Mesendoderm (in vitro differentiated cells): ENCODE data around the gene CD177.
"Not testable (repeated sequence)": the region's sequence is repeated elsewhere in the genome, so short reads cannot be mapped to it uniquely, and the experiment has no call there.

Experiments used
- DNase-seq: peaks from one replicate; pipeline ENCODE4 v3.0.0; 2013
- H2AK5ac ChIP-seq: 2 replicates; pipeline ENCODE4 v1.6.1; 2013; ENCODE audit warnings: low read length, inconsistent platforms
- H2BK120ac ChIP-seq: 2 replicates; pipeline ENCODE4 v1.6.1; 2013; ENCODE audit warnings: low read depth, mild to moderate bottlenecking, low read length, moderate library complexity, mixed read lengths
- H2BK15ac ChIP-seq: replicated peaks from 2 replicates; pipeline ENCODE4 v1.6.1; 2013; ENCODE audit warnings: low read depth, mild to moderate bottlenecking, moderate library complexity
- H2BK5ac ChIP-seq: 2 replicates; pipeline ENCODE4 v1.6.1; 2013; ENCODE audit warnings: low read length, inconsistent platforms
- H3K18ac ChIP-seq: 2 replicates; pipeline ENCODE4 v1.6.1; 2013; ENCODE audit warnings: mild to moderate bottlenecking, low read length, mixed read lengths
- H3K23ac ChIP-seq: one replicate; pipeline ENCODE4 v1.6.1; 2013; ENCODE audit warnings: low read length
- H3K27ac ChIP-seq: 2 replicates; pipeline ENCODE4 v1.5.1; 2013; ENCODE audit warnings: low read depth, mild to moderate bottlenecking, inconsistent platforms, low read length, moderate library complexity
- H3K27me3 ChIP-seq: 2 replicates; pipeline ENCODE4 v1.6.1; 2013; ENCODE audit warnings: low read length, control low read depth, mild to moderate bottlenecking, inconsistent platforms; ENCODE audit not compliant: insufficient read depth, poor library complexity
- H3K36me3 ChIP-seq: 2 replicates; pipeline ENCODE4 v1.6.1; 2013; ENCODE audit warnings: low read length, inconsistent platforms; ENCODE audit not compliant: control insufficient read depth, insufficient read depth
- H3K4ac ChIP-seq: one replicate; pipeline ENCODE4 v1.6.1; 2013; ENCODE audit warnings: low read depth, mild to moderate bottlenecking, low read length, moderate library complexity
- H3K4me1 ChIP-seq: 2 replicates; pipeline ENCODE4 v1.6.1; 2013; ENCODE audit warnings: low read depth, low read length, inconsistent platforms; ENCODE audit not compliant: control insufficient read depth
- H3K4me2 ChIP-seq: 2 replicates; pipeline ENCODE4 v1.6.1; 2013; ENCODE audit warnings: low read length
- H3K4me3 ChIP-seq: 2 replicates; pipeline ENCODE4 v1.5.1; 2013; ENCODE audit warnings: mild to moderate bottlenecking, low read length
- H3K56ac ChIP-seq: one replicate; pipeline ENCODE4 v1.6.1; 2013; ENCODE audit warnings: low read length
- H3K79me1 ChIP-seq: 2 replicates; pipeline ENCODE4 v1.6.1; 2013; ENCODE audit warnings: low read length, inconsistent platforms
- H3K79me2 ChIP-seq: 2 replicates; pipeline ENCODE4 v1.6.1; 2013; ENCODE audit warnings: mild to moderate bottlenecking, low read length; ENCODE audit not compliant: control insufficient read depth, insufficient read depth
- H3K9ac ChIP-seq: 2 replicates; pipeline ENCODE4 v1.6.1; 2013; ENCODE audit warnings: low read length, inconsistent platforms
- H4K5ac ChIP-seq: one replicate; pipeline ENCODE4 v1.6.1; 2013; ENCODE audit warnings: low read length
- H4K8ac ChIP-seq: one replicate; pipeline ENCODE4 v1.6.1; 2013; ENCODE audit warnings: low read depth, mild to moderate bottlenecking, control low read depth, low read length, moderate library complexity
- WGBS: extraction: QIAGEN DNeasy Blood & Tissue Kit; methylation state at CpG from one replicate; pipeline ENCODE4 v1.1.7; 2013; ENCODE audit warnings: low lambda C conversion rate, missing lambda C conversion rate; ENCODE audit not compliant: insufficient coverage; ENCODE audit errors: extremely low coverage; 5-methylcytosine and 5-hydroxymethylcytosine counted together

Gene CD177

GRCh38 chr19:43362179-43362578 is 8.7 kb downstream of the CD177 start:
- H3K9ac ChIP-seq: no peak overlapping the region
- WGBS: no CpG with 5 or more reads among the region's 8 CpGs

DNA sequence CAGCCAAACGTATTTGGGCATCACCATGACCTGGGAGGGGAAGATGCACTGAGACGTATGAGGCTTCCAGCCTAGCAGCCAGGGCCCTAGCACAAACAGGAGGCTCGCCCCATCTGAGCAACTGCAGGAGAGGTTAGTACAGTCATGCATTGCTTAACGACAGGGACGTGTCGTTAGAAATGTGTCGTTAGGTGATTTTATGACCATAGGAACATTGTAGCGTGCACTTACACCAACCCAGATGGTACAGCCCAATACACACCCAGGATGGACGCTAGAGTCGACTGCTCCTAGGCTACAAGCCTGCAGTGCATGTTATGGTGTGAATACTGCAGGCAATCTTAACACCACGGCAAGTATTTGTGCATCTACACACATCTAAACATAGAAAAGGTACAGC is 9.3 kb downstream of the CD177 start:
- Histone ChIP-seq H3K4ac (no peak overlapping the region), H3K79me2 (no peaks in the 10 kb centered on the region), H3K27ac (no peak overlapping the region), H3K56ac (no peak overlapping the region), H3K36me3 (no peaks in the 10 kb centered on the region), H2AK5ac (no peak overlapping the region), H3K27me3 (no peaks in the 10 kb centered on the region), H3K23ac (no peak overlapping the region), H4K8ac (no peak overlapping the region), H3K79me1 (no peaks in the 10 kb centered on the region), H3K4me3 (no peak overlapping the region), H3K18ac (no peak overlapping the region), H4K5ac (no peak overlapping the region), H2BK15ac (no peak overlapping the region), H3K9ac (no peak overlapping the region), H3K4me2 (no peak overlapping the region), H2BK120ac (no peak overlapping the region), H3K4me1 (no peaks in the 10 kb centered on the region), H2BK5ac (no peak overlapping the region)
- no CpG with 5 or more reads among the region's 11 CpGs for WGBS
- no peak for DNase-seq

More at GRCh38 chr19:43362179-43362578, 8.7 kb downstream of the CD177 start:
- no peaks in the 10 kb centered on the region for H3K36me3 ChIP-seq
- no peak overlapping the region for H4K5ac ChIP-seq
- H3K27me3 ChIP-seq: no peaks in the 10 kb centered on the region
- H3K18ac ChIP-seq: no peak overlapping the region
- no peak overlapping the region for H2AK5ac ChIP-seq
- H3K56ac ChIP-seq: peak overlapping the region; percentile 15
- H3K4me1 ChIP-seq: no peaks in the 10 kb centered on the region
- no peak overlapping the region for H2BK15ac ChIP-seq
- no peak overlapping the region for H3K4me3 ChIP-seq
- no peaks in the 10 kb centered on the region for H3K79me1 ChIP-seq
- H3K79me2 ChIP-seq: no peaks in the 10 kb centered on the region
- H2BK120ac ChIP-seq: no peak overlapping the region
- no peak overlapping the region for H3K4me2 ChIP-seq
- no peak overlapping the region for H3K23ac ChIP-seq
- DNase-seq: no peak
- no peak overlapping the region for H3K4ac ChIP-seq
- H2BK5ac ChIP-seq: no peak overlapping the region
- no peak overlapping the region for H3K27ac ChIP-seq
- no peak overlapping the region for H4K8ac ChIP-seq

GRCh38 chr19:43365677-43366076 is 12.2 kb downstream of the CD177 start:
- H2AK5ac ChIP-seq, H2BK15ac ChIP-seq, H3K9ac ChIP-seq, H3K27me3 ChIP-seq, H3K4me3 ChIP-seq, H3K79me2 ChIP-seq, H3K56ac ChIP-seq, H3K18ac ChIP-seq, DNase-seq, H3K79me1 ChIP-seq, H3K36me3 ChIP-seq, H2BK120ac ChIP-seq, H3K4ac ChIP-seq, H3K23ac ChIP-seq, H2BK5ac ChIP-seq, H3K27ac ChIP-seq, H3K4me1 ChIP-seq, H4K5ac ChIP-seq, H3K4me2 ChIP-seq, H4K8ac ChIP-seq: not testable (repeated sequence)
- WGBS: no CpG with 5 or more reads among the region's 9 CpGs

DNA sequence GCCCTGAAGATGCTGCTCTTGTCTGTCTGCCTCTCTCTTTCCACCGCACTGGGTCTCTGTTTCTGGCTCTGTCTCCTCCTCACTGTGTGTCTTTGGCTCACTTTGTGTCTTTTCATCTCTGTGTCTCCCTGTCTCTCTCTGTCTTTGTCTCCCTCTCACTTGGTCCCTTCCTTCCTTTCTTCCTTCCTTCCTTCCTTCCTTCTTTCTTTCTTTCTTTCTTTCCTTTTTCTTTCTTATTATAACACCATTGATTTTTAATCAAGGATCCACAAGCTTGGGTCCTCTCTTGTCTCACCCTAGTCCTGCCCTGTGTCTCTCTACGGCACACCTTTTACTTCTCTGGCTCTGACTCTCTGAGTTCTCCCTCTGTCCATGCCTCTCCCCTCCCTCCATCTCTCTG is 14.3 kb downstream of the CD177 start:
- Histone ChIP-seq H3K27me3 (no peaks in the 10 kb centered on the region), H3K18ac (no peak overlapping the region), H3K27ac (no peak overlapping the region), H3K56ac (no peak overlapping the region), H4K8ac (no peak overlapping the region), H3K4me1 (no peaks in the 10 kb centered on the region), H3K79me2 (no peaks in the 10 kb centered on the region), H3K23ac (no peak overlapping the region), H3K4me3 (no peak overlapping the region), H3K4ac (no peak overlapping the region), H2AK5ac (no peak overlapping the region), H3K36me3 (no peaks in the 10 kb centered on the region), H3K9ac (no peak overlapping the region), H2BK15ac (no peak overlapping the region), H2BK120ac (no peak overlapping the region), H3K4me2 (no peak overlapping the region), H4K5ac (no peak overlapping the region), H3K79me1 (no peaks in the 10 kb centered on the region), H2BK5ac (no peak overlapping the region)
- no peak for DNase-seq
- WGBS: no CpG with 5 or more reads among the region's 2 CpGs

DNA sequence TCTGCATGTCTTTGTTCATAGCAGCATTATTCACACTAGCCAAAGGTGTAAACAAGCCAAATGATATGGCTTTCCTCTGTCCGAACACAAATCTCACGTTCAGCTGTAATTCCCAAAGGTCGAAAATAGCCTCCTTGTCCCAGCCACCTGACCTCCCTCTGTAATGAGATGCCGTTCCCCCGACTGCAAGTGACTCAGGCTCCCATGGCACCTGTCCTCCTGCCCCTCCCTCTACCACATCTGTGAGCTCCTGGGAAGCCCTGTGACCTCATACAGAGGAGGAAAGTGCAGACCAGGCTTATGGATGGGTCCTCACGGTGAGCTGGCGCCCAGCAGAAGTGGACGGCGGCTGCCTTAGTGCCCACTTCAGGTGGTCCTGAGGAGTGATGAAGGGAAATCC is 15.4 kb downstream of the CD177 start:
- not testable (repeated sequence) for H3K56ac ChIP-seq, DNase-seq, H3K23ac ChIP-seq, H2BK5ac ChIP-seq, H3K27ac ChIP-seq, H2BK120ac ChIP-seq, H3K4me2 ChIP-seq, H3K36me3 ChIP-seq, H3K4me3 ChIP-seq, H4K5ac ChIP-seq, H3K79me1 ChIP-seq, H2BK15ac ChIP-seq, H3K18ac ChIP-seq, H2AK5ac ChIP-seq, H3K9ac ChIP-seq, H3K79me2 ChIP-seq, H3K27me3 ChIP-seq, H4K8ac ChIP-seq, H3K4me1 ChIP-seq, H3K4ac ChIP-seq
- WGBS: no CpG with 5 or more reads among the region's 9 CpGs

DNA sequence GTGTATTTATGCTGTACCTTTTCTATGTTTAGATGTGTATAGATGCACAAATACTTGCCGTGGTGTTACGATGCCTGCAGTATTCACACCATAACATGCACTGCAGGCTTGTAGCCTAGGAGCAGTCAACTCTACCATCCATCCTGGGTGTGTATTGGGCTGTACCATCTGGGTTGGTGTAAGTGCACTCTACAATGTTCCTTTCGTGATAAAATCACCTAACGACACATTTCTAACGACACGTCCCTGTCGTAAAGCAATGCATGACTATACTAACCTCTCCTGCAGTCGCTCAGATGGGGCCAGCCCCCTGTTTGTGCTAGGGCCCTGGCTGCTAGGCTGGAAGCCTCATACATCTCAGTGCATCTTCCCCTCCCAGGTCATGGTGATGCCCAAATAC is 18.4 kb downstream of the CD177 start:
- no CpG with 5 or more reads among the region's 8 CpGs for WGBS
- Histone ChIP-seq H3K4me2 (no peak overlapping the region), H3K79me2 (no peaks in the 10 kb centered on the region), H3K27ac (no peak overlapping the region), H3K23ac (no peak overlapping the region), H3K56ac (no peak overlapping the region), H3K9ac (no peak overlapping the region), H2BK5ac (no peak overlapping the region), H3K36me3 (no peaks in the 10 kb centered on the region), H4K5ac (no peak overlapping the region), H2BK120ac (no peak overlapping the region), H3K4ac (no peak overlapping the region), H3K4me1 (no peaks in the 10 kb centered on the region), H3K4me3 (no peak overlapping the region), H3K79me1 (no peaks in the 10 kb centered on the region), H4K8ac (no peak overlapping the region), H2AK5ac (no peak overlapping the region), H3K27me3 (no peaks in the 10 kb centered on the region), H3K18ac (no peak overlapping the region), H2BK15ac (no peak overlapping the region)
- DNase-seq: no peak
